HG02973 (cell line): Measurements from ENCODE around the gene TC2N.
A peak's percentile ranks its signal among the peaks of the same experiment; 100 is the strongest.
"Not testable (repeated sequence)": the region's sequence is repeated elsewhere in the genome, so short reads cannot be mapped to it uniquely, and the experiment has no call there.

Source experiments
- ATAC-seq: cut with Tn5 transposase; IDR thresholded peaks from one replicate; pipeline ENCODE4 v1.9.1; 2021; ENCODE audit warnings: moderate library complexity; ENCODE audit not compliant: unreplicated experiment

TC2N gene

GRCh38 chr14:91835197-91835919 is 32.0 kb downstream of the TC2N start:
- no peak for ATAC-seq

- no peak for ATAC-seq
Observed at GRCh38 chr14:91834571-91834970, 32.8 kb downstream of the TC2N start.

- ATAC-seq: no peak
Observed at GRCh38 chr14:91831337-91831736, 36.0 kb downstream of the TC2N start.

- peak; percentile 73 for ATAC-seq
Observed at GRCh38 chr14:91830777-91831176, 36.6 kb downstream of the TC2N start.

GRCh38 chr14:91829511-91829910 is 37.8 kb downstream of the TC2N start:
- no peak for ATAC-seq

- ATAC-seq: no peak
Observed at GRCh38 chr14:91827746-91828145, 39.6 kb downstream of the TC2N start.

GRCh38 chr14:91817566-91818325 is 49.6 kb downstream of the TC2N start:
- peak; percentile 78 for ATAC-seq

- no peak for ATAC-seq
Observed at GRCh38 chr14:91814317-91814716, 53.0 kb downstream of the TC2N start.

- no peak for ATAC-seq
Observed at GRCh38 chr14:91810699-91811098, 56.6 kb downstream of the TC2N start.

- ATAC-seq: no peak
Observed at GRCh38 chr14:91806716-91807115, 60.6 kb downstream of the TC2N start.

- not testable (repeated sequence) for ATAC-seq
Observed at GRCh38 chr14:91806094-91806493, 61.2 kb downstream of the TC2N start.

GRCh38 chr14:91805659-91806058 is 61.7 kb downstream of the TC2N start:
- ATAC-seq: no peak

- no peak for ATAC-seq
Observed at GRCh38 chr14:91801358-91801757, 66.0 kb downstream of the TC2N start.

GRCh38 chr14:91796617-91797347 is 70.6 kb downstream of the TC2N start:
- ATAC-seq: no peak

GRCh38 chr14:91793704-91794103 is 73.6 kb downstream of the TC2N start:
- ATAC-seq: no peak

GRCh38 chr14:91786188-91786587 is 81.1 kb downstream of the TC2N start:
- ATAC-seq: no peak

GRCh38 chr14:91780452-91780851 is 86.9 kb downstream of the TC2N start:
- no peak for ATAC-seq

GRCh38 chr14:91778217-91778616 is 89.1 kb downstream of the TC2N start:
- no peak for ATAC-seq

- ATAC-seq: no peak
Observed at GRCh38 chr14:91774140-91775096, 92.9 kb downstream of the TC2N start.

GRCh38 chr14:91770185-91770584 is 97.2 kb downstream of the TC2N start:
- no peak for ATAC-seq
